ENCODE measurements around the gene SOX18.

DNA sequence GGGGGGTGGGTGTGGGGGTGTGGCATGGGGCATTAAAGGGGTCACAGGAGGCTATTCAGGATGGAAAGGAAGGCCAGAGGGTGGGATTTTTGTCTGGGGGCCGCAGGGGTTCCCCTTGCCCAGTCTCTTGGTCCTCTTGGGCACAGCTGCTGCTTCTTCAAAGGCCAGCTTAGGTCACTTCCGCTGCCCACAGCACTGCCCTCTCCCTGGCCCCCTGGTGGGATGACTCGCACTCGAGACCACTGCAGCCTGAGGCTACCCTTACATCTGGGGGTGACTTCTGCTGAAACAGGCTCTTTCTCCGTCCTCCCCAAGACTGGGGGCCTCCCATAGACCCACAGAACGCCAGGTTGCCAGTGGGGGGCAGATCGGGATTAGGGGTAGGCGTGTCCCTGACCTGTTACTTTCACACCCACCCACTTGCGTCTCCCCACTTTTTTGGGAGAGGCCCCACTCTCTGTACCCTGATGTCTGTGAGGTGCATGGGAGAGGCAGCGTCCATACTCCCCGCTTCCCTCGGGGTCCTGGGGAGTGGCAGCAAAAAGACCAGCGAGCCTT lies 33.5 kb upstream of the SOX18 start:
- TF ChIP-seq, protein P1, sequence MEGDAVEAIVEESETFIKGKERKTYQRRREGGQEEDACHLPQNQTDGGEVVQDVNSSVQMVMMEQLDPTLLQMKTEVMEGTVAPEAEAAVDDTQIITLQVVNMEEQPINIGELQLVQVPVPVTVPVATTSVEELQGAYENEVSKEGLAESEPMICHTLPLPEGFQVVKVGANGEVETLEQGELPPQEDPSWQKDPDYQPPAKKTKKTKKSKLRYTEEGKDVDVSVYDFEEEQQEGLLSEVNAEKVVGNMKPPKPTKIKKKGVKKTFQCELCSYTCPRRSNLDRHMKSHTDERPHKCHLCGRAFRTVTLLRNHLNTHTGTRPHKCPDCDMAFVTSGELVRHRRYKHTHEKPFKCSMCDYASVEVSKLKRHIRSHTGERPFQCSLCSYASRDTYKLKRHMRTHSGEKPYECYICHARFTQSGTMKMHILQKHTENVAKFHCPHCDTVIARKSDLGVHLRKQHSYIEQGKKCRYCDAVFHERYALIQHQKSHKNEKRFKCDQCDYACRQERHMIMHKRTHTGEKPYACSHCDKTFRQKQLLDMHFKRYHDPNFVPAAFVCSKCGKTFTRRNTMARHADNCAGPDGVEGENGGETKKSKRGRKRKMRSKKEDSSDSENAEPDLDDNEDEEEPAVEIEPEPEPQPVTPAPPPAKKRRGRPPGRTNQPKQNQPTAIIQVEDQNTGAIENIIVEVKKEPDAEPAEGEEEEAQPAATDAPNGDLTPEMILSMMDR (conservative IDR thresholded peaks at IDR 0.05 in 1 of 2, IDR thresholded peaks at IDR 0.05 in 1 of 2; ENCODE audit: extremely low read depth in 1 of 2, insufficient read depth in 1 of 2, low read depth in 1 of 2, low read length in 2 of 2) = no peak
- TF ChIP-seq EZH2 (IDR thresholded peaks at IDR 0.05; ENCODE audit: borderline replicate concordance, low read length) = no peak
